ENCODE data around the gene PTPRK.

PTPRK gene

DNA sequence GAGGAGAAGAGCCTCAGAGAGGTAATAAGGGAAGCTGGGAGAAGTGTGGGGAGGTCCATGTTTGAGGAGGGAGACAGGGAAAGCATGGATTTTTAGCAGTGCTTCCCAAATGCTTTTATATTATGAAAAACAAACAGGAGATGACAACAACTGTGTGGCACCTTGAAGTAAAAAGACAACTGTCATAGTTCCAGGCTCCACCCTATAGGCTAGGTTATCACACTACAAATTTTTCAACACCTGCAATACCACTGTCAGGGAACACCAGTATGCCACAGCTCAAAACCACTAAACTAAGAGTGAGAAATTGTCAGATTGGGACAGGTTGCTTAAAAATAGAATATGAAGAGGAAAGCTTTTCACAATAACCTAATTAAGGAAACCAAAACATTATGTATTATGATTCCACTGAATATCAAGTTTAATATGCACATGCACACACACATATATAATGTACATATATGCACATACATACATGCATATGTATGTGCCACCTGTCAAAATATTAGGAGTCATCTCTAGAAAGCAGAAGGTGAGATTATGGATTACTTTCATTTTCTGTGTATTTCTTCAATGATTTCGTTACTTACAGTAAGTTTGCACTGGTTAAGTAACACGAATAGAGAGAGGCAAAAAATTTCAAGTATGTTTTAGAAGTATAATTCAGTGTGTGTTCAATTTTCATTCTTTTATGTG lies 261.2 kb downstream of the PTPRK start:
- H3K4me3 ChIP-seq (ENCODE audit: low read depth, low read length) = no peak overlapping the region
- TF ChIP-seq CTCF (IDR thresholded peaks at IDR 0.05; ENCODE audit: control insufficient read depth, extremely low read depth, insufficient read depth) = no peak
- no peak for DNase-seq (ENCODE audit: low read depth)

DNA sequence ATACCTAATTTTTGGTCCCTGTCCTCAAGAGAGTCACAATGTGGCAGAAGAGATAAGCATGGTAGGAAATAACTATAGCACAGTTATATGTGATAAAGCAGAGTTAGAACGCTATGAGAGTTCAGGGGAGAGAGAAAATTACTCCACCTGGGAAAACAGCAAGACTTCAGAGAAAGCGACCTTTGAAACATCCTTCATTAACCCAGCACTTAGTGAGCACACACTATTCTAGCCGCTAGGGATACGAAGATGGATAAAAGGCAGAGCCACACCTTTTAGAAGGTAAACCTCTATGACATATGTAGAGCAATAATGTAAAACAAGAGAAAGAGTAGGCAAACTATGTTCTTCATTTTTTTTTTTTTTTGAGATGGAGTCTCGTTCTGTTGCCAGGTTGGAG lies 264.3 kb downstream of the PTPRK start:
- H3K4me3 ChIP-seq (ENCODE audit: low read depth, low read length) = no peak overlapping the region
- no peak for DNase-seq (ENCODE audit: low read depth)
- no peak for TF ChIP-seq CTCF (IDR thresholded peaks at IDR 0.05; ENCODE audit: control insufficient read depth, extremely low read depth, insufficient read depth)

GRCh38 chr6:128252341-128253176 lies 267.8 kb downstream of the PTPRK start:
- no peak for TF ChIP-seq CTCF (IDR thresholded peaks at IDR 0.05; ENCODE audit: control insufficient read depth, extremely low read depth, insufficient read depth)
- DNase-seq (ENCODE audit: low read depth) = no peak
- H3K4me3 ChIP-seq (ENCODE audit: low read depth, low read length) = no peak overlapping the region

GRCh38 chr6:128251445-128252340 lies 268.7 kb downstream of the PTPRK start:
- no peak for TF ChIP-seq CTCF (IDR thresholded peaks at IDR 0.05; ENCODE audit: control insufficient read depth, extremely low read depth, insufficient read depth)
- no peak overlapping the region for H3K4me3 ChIP-seq (ENCODE audit: low read depth, low read length)

DNA sequence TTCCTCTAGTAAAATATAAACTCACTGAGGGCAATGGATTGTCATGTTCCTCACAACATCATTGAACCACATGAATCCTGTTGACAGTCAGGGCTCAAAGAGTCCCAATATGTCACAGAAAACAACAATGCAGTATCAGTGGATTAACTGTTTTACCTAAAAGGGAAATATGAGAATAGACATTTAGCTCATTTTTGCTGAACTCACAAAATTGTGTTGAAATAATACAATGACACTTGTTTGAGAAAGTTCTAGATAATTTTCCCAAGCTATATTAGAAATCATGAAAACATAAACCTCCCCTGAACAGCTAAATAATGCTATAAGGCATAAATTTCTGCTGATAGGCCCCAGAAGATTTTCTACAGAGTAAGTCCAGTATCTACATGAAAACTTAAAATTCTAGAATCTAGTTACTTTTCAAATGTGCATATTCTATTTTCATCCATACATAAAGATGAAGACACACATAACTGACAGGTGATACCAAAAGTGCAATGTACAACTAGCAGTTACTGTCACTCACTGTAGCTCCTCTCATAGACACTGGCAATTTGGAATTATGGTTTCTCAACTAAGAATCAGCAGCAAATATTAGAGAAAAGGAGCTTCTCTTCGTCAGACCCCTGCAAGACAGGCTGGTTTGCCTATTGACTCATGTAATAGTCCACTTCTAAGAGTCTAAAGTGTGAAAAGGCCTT lies 269.9 kb downstream of the PTPRK start:
- TF ChIP-seq CTCF (IDR thresholded peaks at IDR 0.05; ENCODE audit: control insufficient read depth, extremely low read depth, insufficient read depth) = no peak
- H3K4me3 ChIP-seq (ENCODE audit: low read depth, low read length) = no peak overlapping the region
- no peak for DNase-seq (ENCODE audit: low read depth)

More at GRCh38 chr6:128251445-128252340, 268.7 kb downstream of the PTPRK start:
- DNase-seq (ENCODE audit: low read depth) = no peak

DNA sequence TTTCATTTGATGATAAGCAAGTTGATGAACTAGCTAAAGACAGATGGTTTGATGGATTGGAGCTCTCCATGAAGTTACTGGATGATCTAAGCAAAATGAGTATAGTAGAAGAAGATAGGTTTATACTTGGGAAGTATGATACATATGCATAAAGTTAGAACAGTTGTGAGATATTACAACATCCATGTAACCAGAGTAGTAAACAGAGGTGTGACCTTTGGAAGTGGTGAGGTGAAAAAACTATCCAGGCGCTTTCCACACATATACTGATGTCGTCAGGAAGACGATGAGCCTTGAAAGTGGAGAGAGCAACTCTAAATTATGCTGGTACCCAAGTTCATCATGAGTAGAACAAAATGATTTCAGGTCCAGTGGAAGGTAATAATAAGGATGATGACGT lies 271.0 kb downstream of the PTPRK start:
- no peak overlapping the region for H3K4me3 ChIP-seq (ENCODE audit: low read depth, low read length)
- no peak for TF ChIP-seq CTCF (IDR thresholded peaks at IDR 0.05; ENCODE audit: control insufficient read depth, extremely low read depth, insufficient read depth)

More for the DNA sequence above, 271.0 kb downstream of the PTPRK start:
- no peak for DNase-seq (ENCODE audit: low read depth)

Measured in LNCaP clone FGC (cell line).